Activated T-helper 1 cell treated with Interleukin-2 at 50 U/mL for 16 hours (primary cell): ENCODE measurements around the gene TCL1B.
"Not testable (repeated sequence)": the region's sequence is repeated elsewhere in the genome, so short reads cannot be mapped to it uniquely, and the experiment has no call there.

Experiments
- DNase-seq: peaks from one replicate; pipeline ENCODE4 v3.0.0-alpha.2; 2020; ENCODE audit warnings: low read depth

The TCL1B gene

GRCh38 chr14:95703341-95703740 is 17.1 kb downstream of the TCL1B start:
- DNase-seq, result no peak

DNA sequence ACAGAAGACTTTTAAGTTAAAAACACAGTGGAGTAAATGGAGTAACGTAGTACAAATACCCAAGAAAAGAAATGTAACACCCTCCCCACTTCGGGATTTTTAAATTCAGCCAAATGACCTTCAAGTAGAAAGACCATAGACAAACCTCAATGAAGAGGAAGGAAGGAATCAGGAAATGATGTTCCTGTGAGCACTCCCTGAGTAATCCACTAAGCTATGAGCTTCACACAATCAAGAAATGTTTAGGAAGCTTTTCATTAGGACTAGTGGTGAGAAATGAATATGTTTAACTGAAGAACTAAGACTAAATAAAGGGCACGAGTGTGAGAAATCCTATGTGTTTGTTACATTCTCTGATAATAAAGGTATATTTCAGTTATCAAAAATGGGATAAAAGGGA is 17.6 kb downstream of the TCL1B start:
- no peak for DNase-seq

DNA sequence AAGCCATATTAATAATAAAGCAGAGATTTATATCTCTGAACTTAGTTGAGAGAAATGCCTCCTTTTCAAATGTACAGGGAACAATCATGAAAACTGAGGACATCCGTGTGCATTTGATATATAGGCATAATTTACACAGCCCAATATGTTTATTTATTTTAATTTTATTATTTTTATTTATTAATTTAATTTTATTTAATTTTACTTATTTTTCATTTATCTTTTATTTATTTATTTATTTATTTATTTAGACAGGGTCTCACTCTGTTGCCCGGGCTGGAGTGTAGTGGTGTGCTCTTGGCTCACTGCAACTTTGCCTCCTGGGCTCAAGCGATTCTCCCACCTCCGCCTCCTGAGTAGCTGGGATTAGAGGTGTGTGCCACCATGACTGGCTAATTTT is 19.3 kb downstream of the TCL1B start:
- DNase-seq, result no peak

GRCh38 chr14:95707327-95707726 is 21.1 kb downstream of the TCL1B start:
- no peak for DNase-seq

GRCh38 chr14:95710106-95710505 is 23.9 kb downstream of the TCL1B start:
- DNase-seq, result no peak

GRCh38 chr14:95711476-95712176 is 25.4 kb downstream of the TCL1B start:
- DNase-seq, result no peak

DNA sequence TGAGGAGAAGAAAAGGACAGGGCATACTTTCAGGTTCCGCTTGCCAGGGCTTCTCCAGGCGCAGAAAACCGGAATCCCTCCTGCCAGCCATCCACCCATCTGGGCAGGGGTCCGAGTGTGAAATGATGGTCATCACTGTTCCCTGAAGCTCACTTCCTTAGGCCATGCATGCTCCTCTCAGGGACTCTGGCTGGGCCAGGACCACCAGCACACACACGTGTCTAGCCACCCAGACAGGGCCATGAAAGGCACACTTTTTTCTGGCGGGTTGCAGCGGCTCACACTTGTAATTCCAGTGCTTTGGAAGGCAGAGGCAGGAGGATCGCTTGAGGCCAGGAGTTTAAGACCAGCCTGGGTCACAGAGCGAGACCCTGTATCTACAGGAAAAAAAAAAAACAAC is 26.2 kb downstream of the TCL1B start:
- no peak for DNase-seq

- DNase-seq, result no peak
Measured at GRCh38 chr14:95713596-95714371, 27.6 kb downstream of the TCL1B start, which contains the start of gene TCL1A. Gene TCL1A (minus strand): TSS chr14:95714125. CDS start chr14:95714066, 59 bp downstream.

GRCh38 chr14:95722525-95723190 is 36.4 kb downstream of the TCL1B start:
- DNase-seq, result no peak

- DNase-seq, result no peak
Measured at GRCh38 chr14:95725685-95726336, 39.6 kb downstream of the TCL1B start.

- no peak for DNase-seq
Measured at GRCh38 chr14:95727056-95727700, 41.0 kb downstream of the TCL1B start.

DNA sequence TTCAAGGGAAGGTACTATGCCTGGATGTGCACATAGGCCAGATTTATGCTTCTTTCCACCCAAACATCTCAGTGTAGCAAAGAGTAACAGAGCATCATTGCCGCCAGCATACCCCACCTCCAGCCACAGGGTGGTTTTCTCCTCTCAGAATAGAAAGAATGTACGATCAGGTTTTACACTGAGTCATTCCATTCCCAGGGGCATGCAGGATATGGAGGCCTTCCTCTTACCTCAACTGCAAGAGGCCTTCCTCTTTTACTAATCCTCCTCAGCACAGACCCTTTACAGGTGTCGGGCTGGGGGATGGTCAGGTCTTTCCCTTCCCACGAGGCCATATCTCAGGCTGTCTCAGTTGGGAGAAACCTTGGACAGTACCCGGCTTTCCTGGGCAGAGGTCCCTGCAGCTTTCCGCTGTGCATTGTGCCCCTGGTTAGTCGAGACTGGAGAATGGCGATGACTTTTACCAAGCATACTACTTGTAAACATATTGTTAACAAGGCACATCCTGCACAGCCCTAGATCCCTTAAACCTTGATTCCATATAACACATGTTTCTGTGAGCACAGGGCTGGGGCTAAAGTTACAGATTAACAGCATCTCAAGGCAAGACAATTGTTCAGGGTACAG is 43.3 kb downstream of the TCL1B start:
- not testable (repeated sequence) for DNase-seq

GRCh38 chr14:95730126-95730525 is 43.9 kb downstream of the TCL1B start:
- DNase-seq, result no peak

- DNase-seq, result no peak
Measured at GRCh38 chr14:95733212-95733611, 47.0 kb downstream of the TCL1B start.

GRCh38 chr14:95739356-95739755 is 53.1 kb downstream of the TCL1B start:
- DNase-seq, result no peak

DNA sequence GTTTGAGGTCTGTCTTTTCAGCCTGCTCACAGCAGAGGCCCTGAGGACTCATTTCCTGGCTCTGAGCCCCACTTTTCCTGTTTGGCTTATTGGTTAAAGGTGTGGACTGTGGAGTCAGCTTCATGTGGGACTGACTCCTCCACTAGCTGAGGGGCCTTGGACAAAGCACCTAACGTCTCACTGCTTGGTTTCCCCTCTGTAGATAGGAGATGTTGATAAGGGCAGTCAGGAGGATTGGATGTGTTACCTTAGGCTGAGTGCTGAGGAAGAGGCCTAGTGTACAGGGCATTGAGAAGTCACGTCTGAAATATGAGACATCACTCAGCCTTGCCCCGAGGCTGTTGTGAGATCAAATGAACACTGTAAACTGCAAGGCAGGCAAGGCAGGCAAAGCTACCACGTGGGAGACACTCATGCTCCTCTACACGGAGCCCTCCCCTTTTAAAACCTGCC is 54.8 kb downstream of the TCL1B start:
- no peak for DNase-seq

- DNase-seq, result no peak
Measured at GRCh38 chr14:95741781-95742180, 55.6 kb downstream of the TCL1B start.
